Osteocyte (in vitro differentiated cells): ENCODE results near the gene ALKBH7. TPM values are rescaled to one million over a fixed set of nuclear protein-coding genes. Genes with fewer than 3 reads are reported as not detected.

Experiments
- DNase-seq: peaks from one replicate; pipeline ENCODE4 v3.0.0; 2021; ENCODE audit warnings: mixed read lengths; ENCODE audit not compliant: unreplicated experiment; ENCODE audit errors: extremely low spot score
- H3K27ac Mint-ChIP-seq: one replicate; pipeline ENCODE4 v1.8.0; 2021; ENCODE audit warnings: mild to moderate bottlenecking, mixed read lengths; ENCODE audit not compliant: unreplicated experiment
- H3K27me3 Mint-ChIP-seq: one replicate; pipeline ENCODE4 v1.8.0; 2021; ENCODE audit warnings: mixed read lengths; ENCODE audit not compliant: unreplicated experiment
- H3K36me3 Mint-ChIP-seq: one replicate; pipeline ENCODE4 v1.8.0; 2021; ENCODE audit warnings: mixed read lengths; ENCODE audit not compliant: unreplicated experiment
- H3K4me1 Mint-ChIP-seq: one replicate; pipeline ENCODE4 v1.8.0; 2021; ENCODE audit warnings: mixed read lengths; ENCODE audit not compliant: unreplicated experiment
- H3K4me3 Mint-ChIP-seq: one replicate; pipeline ENCODE4 v1.8.0; 2021; ENCODE audit warnings: mild to moderate bottlenecking, moderate library complexity, mixed read lengths; ENCODE audit not compliant: unreplicated experiment
- H3K9me3 Mint-ChIP-seq: one replicate; pipeline ENCODE4 v1.8.0; 2021; ENCODE audit warnings: mixed read lengths; ENCODE audit not compliant: unreplicated experiment
- CTCF ChIP-seq: fragments of 200-600 bp; sonication (generic); IDR thresholded peaks from 2 replicates; pipeline ENCODE4 v1.5.0; 2021; ENCODE audit warnings: antibody characterized with exemption, mild to moderate bottlenecking, moderate library complexity
- total RNA-seq: library from RNA; stranded (reverse); gene quantifications from 2 replicates; pipeline ENCODE4 v1.2.1, GENCODE V29; 2021

Gene ALKBH7
- total RNA-seq, 1 donor from 2014 or later: 63.0 TPM

GRCh38 chr19:6415591-6416190, 43.1 kb downstream of the ALKBH7 start:
- no peak for TF ChIP-seq CTCF
- peaks cover 28% of the 10 kb centered on the region for H3K36me3 Mint-ChIP-seq
- no peaks in the 10 kb centered on the region for H3K27me3 Mint-ChIP-seq
- no peaks in the 10 kb centered on the region for H3K9me3 Mint-ChIP-seq
- H3K4me1 Mint-ChIP-seq: no peaks in the 10 kb centered on the region
- H3K4me3 Mint-ChIP-seq: no peak overlapping the region
- no peak for DNase-seq
- no peak overlapping the region for H3K27ac Mint-ChIP-seq

GRCh38 chr19:6416658-6417405, 44.2 kb downstream of the ALKBH7 start:
- H3K27me3 Mint-ChIP-seq: no peaks in the 10 kb centered on the region
- no peak overlapping the region for H3K27ac Mint-ChIP-seq
- no peaks in the 10 kb centered on the region for H3K9me3 Mint-ChIP-seq
- DNase-seq: no peak
- no peak overlapping the region for H3K4me3 Mint-ChIP-seq
- TF ChIP-seq CTCF: no peak
- H3K4me1 Mint-ChIP-seq: no peaks in the 10 kb centered on the region
- peaks cover 32% of the 10 kb centered on the region for H3K36me3 Mint-ChIP-seq

GRCh38 chr19:6417713-6418561, 45.3 kb downstream of the ALKBH7 start:
- no peak overlapping the region for H3K4me3 Mint-ChIP-seq
- H3K27me3 Mint-ChIP-seq: no peaks in the 10 kb centered on the region
- peak; percentile 55 for TF ChIP-seq CTCF
- no peaks in the 10 kb centered on the region for H3K9me3 Mint-ChIP-seq
- peaks cover 37% of the 10 kb centered on the region for H3K36me3 Mint-ChIP-seq
- peaks cover 10% of the 10 kb centered on the region for H3K4me1 Mint-ChIP-seq
- H3K27ac Mint-ChIP-seq: no peak overlapping the region
- no peak for DNase-seq

GRCh38 chr19:6418562-6418932, 46.0 kb downstream of the ALKBH7 start:
- Mint-ChIP-seq H3K4me1 (peaks cover 16% of the 10 kb centered on the region), H3K27me3 (no peaks in the 10 kb centered on the region), H3K4me3 (no peak overlapping the region)

More at GRCh38 chr19:6418562-6418932, 46.0 kb downstream of the ALKBH7 start:
- Mint-ChIP-seq H3K27ac (no peak overlapping the region), H3K36me3 (peaks cover 32% of the 10 kb centered on the region), H3K9me3 (no peaks in the 10 kb centered on the region)
- no peak for DNase-seq
- TF ChIP-seq CTCF: no peak
